ENCODE data around the gene CENPE. TPM values are rescaled to one million over a fixed set of nuclear protein-coding genes. Genes with fewer than 3 reads are reported as not detected.

CENPE gene
- total RNA-seq, 2 donors from 2014 or later = 0.26 to 0.33 TPM

DNA sequence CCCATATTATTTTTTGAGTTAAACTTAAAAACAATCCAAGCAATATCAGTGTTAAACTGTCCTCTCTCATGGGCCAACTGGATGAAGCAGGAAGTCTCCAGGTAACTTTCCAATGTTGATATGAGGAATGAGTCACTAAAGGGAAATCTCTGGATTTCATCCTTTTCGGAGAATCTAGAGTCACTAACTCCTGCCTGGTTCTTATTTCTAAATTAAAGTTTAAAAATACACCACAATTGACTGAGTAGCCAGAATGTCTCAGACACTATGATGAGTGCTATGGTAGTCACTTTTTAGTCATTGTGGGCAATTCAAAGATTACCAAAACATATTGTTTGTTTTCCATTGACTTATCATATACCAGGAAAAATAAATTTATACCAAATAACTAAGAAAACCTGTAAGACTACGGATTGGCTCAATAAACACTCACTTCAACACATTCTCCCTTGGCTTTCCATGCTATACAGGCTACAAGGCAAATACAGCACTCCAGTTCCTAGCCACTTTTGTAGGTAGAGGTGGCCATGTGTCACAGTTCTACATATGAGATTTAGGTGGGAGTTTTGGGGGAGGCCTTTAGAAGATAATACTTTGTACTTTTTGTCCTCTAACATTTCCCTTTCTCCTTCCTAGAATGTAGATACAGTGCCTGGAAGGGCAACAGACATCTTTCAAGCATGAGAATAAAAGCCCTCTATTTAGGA lies 130.1 kb downstream of the CENPE start:
- ATAC-seq (no peak), DNase-seq (no peak)
- WGBS, 2 donors = 72 to 75% methylated on average over 2 of the region's 2 CpGs
- Histone ChIP-seq H3K4me3 (no peak overlapping the region), H3K27me3 (no peaks in the 10 kb centered on the region), H3K27ac (no peak overlapping the region), H3K4me1 (no peaks in the 10 kb centered on the region), H3K36me3 (replicated peaks in 1 of 2; ENCODE audit: insufficient read depth in 1 of 2, low read depth in 2 of 2) (no peaks in the 10 kb centered on the region), H3K9me3 (no peaks in the 10 kb centered on the region)
- intact Hi-C loops (cut with DNase I) = no loop called here
- TF ChIP-seq, protein P1, sequence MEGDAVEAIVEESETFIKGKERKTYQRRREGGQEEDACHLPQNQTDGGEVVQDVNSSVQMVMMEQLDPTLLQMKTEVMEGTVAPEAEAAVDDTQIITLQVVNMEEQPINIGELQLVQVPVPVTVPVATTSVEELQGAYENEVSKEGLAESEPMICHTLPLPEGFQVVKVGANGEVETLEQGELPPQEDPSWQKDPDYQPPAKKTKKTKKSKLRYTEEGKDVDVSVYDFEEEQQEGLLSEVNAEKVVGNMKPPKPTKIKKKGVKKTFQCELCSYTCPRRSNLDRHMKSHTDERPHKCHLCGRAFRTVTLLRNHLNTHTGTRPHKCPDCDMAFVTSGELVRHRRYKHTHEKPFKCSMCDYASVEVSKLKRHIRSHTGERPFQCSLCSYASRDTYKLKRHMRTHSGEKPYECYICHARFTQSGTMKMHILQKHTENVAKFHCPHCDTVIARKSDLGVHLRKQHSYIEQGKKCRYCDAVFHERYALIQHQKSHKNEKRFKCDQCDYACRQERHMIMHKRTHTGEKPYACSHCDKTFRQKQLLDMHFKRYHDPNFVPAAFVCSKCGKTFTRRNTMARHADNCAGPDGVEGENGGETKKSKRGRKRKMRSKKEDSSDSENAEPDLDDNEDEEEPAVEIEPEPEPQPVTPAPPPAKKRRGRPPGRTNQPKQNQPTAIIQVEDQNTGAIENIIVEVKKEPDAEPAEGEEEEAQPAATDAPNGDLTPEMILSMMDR (IDR thresholded peaks at IDR 0.05) = no peak
- no peak for TF ChIP-seq POLR2A (IDR thresholded peaks at IDR 0.05)

DNA sequence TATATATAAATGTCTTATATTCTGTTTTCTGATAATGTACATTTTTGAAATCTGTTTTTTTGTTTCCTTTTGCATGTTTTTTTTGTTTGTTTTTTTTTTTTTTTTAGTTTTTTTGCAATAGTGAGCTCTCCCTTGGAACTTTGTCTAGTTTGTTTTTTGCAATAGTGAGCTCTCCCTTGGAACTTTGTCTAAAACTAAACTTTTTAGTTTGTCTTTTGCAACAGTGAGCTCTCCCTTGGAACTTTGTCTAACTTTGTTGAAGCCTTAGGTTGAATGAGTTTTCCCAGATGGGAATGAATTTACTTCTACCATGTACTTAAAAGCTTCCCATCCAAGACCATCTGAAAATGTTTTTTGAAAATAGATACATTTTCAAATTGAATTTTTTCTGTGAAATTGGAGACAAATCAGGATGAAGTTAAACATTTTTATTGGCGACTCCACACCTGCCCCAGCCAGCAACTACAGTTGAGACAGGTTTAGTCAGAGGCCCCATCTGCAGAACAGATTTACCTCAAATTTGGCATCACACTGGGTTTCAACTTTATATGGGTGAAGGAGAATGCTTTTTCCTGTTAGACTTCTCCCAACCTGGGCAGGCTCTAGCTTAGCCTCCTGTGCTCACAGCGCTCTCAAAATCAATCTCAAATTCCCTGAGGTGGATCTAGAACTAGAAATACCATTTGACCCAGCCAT lies 137.5 kb downstream of the CENPE start:
- intact Hi-C loops (cut with DNase I) = no loop called here

More for the DNA sequence above, 137.5 kb downstream of the CENPE start:
- Histone ChIP-seq H3K27ac (no peak overlapping the region), H3K9me3 (no peaks in the 10 kb centered on the region), H3K4me3 (no peak overlapping the region), H3K36me3 (replicated peaks in 1 of 2; ENCODE audit: insufficient read depth in 1 of 2, low read depth in 2 of 2) (no peaks in the 10 kb centered on the region), H3K27me3 (no peaks in the 10 kb centered on the region), H3K4me1 (no peaks in the 10 kb centered on the region)
- TF ChIP-seq POLR2A (IDR thresholded peaks at IDR 0.05) = no peak
- TF ChIP-seq, protein P1 (IDR thresholded peaks at IDR 0.05) = no peak
- no peak for ATAC-seq
- no peak for DNase-seq
- 96 to 97% methylated on average over 2 of the region's 2 CpGs for WGBS, 2 donors

Other genes with a start within 250 kb of the CENPE start
- not detected for gene SLC9B1, start 178.6 kb downstream of the CENPE start, total RNA-seq
- gene SLC9B2, start 121.6 kb downstream of the CENPE start, total RNA-seq = 10 to 100 TPM; 10.1 to 14.8 TPM
- 10 to 100 TPM; 25.4 to 40.2 TPM for gene BDH2, start 98.5 kb downstream of the CENPE start, total RNA-seq

All from body of pancreas (tissue), 4 donors.